HCEC 1CT (cell line): ENCODE measurements around the gene ILDR1.

Experiments
- DNase-seq: peaks from one replicate; pipeline ENCODE4 v3.0.0-alpha.2; 2017

Gene ILDR1

DNA sequence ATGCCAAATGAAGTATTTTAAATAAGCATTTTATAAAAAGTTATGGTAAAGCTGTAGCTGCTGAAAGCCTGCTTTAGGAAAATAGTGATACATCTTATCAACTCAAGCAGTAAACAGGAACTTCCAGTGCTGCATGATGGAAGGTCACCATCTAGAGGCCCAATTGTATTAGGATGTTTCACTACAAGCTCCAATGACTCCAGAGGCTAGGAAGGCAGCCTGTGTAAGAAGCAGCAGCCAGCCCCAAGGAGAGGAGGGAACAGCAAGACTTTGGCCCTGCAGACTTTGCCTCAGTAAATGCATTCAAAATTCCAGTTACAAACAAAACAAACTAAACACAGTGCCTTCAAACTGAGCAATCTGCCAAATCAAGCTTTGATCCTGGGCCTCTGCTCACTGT is 32.1 kb downstream of the ILDR1 start:
- DNase-seq = no peak

DNA sequence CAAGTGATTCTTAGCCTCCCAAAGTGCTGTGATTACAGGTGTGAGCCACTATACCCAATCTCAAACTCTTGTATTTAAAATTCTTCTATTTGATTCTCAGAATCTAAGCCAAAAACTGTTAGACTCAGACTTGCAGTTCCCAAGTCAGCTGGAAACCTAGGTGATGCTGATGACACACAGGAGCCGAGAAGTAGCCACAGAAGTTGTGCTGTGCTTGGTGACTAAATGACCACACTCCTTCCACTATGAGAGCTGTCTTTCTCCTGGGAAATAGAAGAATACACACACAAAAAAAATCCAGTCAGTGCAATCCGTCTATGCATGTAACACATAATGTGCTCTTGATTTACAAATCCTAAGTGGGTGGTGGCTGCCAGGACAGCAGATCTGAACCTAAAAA is 33.9 kb downstream of the ILDR1 start:
- no peak for DNase-seq

DNA sequence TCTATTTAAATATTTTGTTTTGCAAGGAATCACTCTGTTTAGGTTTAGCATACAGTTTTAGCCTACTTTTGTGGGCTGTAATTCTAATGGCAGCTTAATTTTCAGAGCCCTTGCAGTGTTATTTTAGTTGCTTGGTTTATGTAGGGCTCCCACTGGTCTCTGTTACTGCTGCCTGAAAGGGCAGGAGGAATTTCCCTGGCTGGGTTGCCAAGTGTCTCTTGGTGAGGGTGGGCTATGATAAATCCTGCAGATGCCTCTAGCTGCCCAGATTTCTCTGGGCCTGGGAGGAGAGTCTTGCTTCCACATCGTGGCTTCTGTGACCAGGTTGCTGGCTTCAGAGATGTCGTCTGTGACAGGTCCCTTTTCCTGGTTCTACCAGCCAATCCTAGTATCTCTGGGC is 36.2 kb downstream of the ILDR1 start:
- DNase-seq = no peak

DNA sequence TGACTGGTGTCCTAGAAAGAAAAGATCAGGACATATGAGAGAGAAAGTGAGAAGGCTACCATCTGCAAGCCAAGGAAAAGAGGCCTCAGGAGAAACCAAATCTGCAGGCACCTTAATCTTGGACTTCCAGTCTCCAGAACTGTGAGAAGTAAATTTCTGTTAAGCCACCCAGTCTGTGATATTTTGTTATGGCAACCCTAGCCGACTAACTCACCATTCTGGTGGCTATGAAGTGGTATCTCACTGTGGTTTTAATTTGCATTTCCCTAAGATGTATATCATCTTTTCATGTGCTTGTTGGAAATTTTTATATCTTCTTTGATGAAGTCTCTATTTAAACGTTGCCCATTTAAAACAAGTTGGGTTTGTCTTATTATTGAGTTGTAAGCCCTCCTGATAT is 40.6 kb downstream of the ILDR1 start:
- DNase-seq = no peak

DNA sequence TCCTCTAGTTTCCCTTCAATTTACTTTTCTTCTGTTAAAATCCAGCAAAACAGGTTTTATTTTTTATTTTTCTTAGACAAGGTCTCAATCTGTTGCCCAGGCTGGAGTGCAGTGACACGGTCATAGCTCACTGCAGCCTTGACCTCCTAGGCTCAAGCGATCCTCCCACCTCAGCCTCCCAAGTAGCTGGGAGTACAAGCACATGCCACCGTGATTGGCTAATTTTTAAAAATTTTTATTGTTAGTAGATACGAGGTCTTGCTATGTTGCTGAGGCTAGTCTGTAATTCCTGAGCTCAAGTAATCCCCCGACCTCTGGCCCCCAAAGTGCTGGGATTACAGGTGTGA is 41.6 kb downstream of the ILDR1 start:
- DNase-seq = no peak

DNA sequence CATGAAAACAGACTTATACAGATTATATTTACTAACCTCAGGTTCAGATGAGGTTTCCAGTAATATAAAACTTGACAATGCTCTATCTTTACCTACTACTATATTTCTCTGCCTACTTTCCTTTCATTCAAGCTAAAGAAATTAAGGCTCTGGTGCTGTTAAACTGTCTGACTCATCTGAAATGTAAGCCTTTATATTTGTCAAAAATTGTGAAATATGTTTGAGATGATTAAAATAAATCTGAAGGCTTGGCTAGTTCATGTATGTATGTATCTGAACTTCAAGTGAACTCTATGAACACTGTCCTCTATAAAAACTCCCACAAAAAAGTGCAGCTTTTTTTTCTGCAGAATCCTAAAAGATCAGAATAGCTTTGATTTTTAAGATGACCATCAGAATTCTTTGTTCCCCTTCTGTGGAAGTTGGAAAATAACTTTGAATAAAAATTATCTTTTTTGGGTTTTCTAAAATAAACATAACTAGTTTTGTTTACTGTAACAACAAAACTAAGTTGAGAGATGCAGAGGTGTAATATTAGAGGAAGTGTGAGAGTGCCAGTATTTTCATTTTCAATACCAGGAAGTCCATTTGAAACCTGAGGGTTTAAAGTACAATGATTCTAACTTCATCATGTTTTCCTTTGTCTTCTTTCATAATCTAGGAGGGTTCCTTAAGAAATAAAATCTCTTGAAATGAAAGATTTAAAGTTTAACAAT is 42.2 kb downstream of the ILDR1 start:
- DNase-seq = peak; percentile 5

DNA sequence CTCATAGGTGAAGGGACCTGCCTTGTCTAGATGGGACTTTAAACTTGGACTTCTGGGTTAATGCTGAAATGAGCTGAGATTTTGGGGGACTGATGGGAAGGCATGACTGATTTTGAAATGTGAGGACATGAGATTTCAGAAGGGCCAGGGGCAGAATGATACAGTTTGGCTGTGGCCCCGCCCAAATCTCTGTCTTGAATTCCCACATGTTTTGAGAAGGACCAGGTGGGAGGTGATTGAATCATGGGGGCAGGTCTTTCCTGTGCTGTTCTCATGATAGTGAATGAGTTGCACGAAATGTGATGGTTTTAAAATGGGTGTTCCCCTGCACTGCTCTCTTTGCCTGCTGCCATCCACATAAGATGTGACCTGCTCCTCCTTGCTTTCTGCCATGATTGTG is 42.8 kb downstream of the ILDR1 start:
- DNase-seq = no peak

DNA sequence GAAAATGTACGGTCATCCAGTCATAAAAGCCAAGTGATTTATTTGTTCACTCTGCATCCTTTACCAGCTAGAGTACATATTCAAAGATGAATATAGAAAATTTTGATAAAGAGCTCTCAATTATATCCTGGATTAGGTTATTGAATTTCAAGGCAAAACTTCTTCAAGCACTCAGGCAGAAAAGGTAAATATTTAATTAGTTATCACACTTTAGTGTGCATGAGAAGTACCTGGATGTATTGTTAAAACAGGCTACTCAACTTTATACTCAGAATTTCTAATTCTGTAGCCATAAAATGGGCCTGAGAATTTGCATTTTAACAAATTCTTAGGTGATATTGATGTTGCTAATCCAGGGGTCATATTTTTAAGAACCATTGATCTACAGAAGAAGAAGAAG is 45.3 kb downstream of the ILDR1 start:
- no peak for DNase-seq

DNA sequence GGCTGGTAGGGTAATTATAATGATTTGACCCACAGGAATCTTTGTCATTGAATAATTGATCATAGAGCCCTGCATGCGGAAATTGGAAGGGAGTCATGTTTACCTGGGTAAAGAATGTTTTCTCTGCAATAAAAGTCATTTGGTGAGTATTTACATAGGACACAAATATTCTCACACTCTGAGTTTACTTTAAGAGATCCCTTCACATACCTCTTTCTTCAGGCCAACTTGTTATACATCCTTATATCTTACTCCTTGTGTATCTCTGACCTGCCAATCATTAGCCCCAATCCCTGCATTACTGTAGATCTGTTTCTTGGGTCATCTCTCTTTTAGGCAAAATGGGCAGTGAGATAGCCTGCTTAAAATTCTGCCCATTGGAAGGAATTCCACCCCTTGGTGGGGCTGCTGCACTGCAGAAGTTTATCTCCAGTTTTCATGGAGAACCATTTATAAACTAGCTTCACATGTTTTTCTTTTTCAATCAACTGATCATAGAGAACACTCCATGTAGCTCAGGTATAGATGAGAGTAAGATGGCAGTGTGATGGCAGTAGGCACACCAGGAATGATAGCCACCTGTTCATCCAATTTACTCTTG is 46.2 kb downstream of the ILDR1 start:
- no peak for DNase-seq

DNA sequence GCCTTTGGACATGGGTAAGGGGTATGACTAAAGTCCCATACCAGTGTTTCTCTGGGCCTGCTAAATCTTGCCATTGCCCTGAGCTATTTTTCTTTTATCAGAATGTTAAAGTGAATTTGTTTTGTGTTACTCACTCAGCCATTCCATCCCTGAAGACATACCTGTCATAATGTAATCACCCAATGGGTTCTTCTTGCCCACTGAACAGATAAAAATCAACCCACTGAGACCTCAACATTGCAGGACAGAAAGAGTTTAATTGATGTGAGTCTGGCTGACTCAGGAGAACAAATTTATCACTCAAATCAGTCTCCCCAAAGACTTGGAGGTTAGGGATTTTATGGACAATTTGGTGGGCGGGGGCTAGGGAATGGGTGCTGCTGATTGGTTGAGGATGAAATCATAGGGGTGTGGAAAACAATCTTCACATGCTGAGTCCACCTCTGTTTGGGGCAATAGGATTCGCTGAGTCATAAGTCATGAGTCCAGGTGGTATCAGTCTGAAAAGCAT is 47.4 kb downstream of the ILDR1 start:
- no peak for DNase-seq

DNA sequence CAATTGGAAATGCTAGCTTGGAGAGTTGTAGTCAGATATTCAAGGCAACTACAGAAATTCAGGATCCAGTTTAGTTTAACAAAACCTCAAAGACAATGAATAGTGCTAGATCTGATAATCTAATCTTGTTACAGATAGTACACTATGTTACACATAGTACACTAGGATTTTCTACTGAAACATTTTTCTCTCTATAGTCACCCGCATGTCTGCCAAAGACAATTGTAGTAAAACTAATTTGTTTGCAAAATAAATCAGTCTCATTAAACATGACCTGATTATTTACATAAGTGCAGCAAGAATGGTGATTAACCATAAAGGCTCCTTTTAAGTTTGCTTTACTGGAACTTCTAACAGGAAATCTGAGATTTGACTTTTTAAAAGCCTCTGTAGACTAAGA is 52.0 kb downstream of the ILDR1 start:
- DNase-seq = peak; percentile 3

DNA sequence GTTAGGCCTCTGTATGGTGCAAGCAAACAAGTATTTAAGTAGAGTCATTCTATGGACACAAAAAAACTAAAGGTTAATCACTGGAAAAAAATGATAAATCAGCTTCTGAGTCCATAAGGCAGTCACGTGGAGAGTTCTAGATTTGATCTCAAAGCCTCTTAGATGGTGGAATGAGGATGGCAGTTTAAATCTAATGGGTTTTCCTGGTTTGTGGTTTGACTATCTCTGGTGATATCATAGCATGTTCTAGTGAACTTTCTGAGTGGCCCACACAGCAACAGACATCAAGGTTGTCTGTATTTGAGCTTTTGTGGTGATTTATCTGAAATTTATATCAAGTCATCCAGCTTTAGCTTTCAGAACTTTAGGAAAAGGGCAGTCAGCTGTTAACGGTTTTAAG is 52.4 kb downstream of the ILDR1 start:
- no peak for DNase-seq

DNA sequence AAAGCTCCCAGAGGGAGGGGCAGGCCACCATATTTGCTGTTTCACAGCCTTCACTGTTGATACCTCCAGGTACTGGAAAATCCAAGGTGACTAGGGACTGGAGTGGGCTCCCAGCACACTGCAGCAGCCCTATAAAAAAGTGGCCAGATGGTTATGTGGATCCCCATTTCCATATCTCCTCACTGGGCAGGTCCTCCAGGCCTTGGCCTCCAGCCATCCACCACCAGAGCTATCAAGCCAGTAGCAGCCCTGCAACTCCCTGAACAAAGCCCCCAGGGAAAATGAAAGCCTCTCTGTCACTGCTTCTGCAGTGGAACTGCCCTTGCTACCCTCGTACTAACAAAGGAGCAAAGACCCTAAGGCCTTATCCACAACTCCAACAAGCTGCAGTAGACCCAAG is 58.4 kb downstream of the ILDR1 start:
- no peak for DNase-seq

DNA sequence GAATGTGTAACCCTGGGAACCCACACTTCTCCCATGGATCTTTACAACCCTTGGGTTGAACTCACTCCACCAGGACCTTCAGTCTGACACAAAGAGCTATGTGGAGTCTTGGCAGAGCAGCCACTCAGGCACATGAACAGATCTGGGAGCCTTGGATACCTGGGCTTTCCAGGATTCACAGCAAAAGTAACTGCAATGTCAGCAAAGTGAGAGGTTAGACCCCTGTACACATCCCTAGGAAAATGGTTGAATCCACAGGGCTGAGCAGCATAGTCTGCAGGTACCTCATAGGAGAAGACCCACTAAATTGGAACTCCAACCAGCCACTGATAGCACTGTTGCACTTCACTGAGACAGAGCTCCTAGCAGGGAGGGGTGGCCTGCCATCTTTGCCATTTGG is 59.6 kb downstream of the ILDR1 start:
- DNase-seq = no peak

DNA sequence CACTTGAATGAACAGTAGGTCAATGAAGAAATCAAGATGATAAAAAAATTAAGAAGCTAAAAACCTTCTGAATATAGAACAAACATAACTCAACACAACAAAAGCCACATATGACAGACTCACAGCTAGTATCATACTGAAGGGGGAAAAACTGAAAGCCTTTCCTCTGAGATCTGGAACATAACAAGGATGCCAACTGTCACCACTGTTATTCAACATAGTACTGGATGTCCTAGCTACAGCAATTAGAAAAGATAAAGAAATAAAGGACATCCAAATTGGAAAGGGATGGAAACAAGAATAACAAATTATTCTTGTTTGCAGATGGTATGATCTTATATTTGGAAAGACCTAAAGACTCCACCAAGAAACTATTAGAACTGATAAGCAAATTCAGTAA is 60.8 kb downstream of the ILDR1 start:
- DNase-seq = no peak

DNA sequence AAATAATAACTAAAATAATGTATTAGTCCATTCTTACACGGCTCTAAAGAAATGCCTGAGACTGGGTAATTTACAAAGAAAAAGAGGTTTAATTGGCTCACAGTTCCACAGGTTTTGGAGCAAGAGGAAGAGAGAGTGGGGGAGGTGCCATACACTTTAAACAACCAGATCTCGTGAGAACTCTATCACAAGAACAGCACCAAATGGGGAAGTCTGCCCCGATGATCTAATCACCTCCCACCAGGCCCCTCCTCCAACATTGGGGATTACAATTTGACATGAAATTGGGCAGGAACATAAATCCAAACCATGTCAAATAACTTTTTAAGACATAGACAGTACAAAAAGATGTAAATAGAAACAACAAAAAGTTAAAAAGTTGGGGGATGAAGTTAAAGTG is 63.2 kb downstream of the ILDR1 start:
- DNase-seq = no peak

DNA sequence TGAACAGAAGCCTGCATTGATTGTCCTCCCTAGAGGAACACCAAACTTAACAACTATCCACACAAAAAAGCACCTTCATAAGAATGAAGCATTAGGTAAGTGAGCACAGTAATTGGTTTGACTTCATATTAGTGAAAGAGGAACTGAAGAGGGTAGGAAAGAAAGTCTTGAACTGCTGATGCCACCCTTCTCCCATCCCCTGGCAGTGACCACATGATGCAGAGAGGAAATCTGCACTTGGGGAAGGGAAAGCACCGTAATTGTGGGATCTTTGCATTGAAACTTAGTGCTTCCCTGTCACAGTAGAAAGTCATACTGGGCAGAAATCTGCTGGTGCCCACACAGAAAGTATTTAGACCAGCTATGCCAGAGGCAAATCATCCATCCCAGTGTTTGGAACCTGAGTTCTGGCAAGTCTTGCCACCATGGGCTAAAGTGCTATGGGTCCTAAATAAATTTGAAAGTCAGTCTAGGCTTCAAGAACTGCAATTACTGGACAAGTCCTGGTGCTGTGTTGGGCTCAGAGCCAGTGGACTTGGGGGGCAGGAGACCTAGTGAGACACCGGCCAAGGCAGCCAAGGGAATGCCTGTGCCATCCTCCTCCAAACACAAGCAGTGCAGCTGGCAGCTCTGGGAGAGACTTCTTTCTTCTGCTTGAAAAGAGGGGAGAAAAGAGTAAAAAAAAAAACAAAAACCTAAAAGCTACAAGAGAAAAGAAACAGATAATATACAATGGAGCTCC is 64.2 kb downstream of the ILDR1 start:
- DNase-seq = no peak

DNA sequence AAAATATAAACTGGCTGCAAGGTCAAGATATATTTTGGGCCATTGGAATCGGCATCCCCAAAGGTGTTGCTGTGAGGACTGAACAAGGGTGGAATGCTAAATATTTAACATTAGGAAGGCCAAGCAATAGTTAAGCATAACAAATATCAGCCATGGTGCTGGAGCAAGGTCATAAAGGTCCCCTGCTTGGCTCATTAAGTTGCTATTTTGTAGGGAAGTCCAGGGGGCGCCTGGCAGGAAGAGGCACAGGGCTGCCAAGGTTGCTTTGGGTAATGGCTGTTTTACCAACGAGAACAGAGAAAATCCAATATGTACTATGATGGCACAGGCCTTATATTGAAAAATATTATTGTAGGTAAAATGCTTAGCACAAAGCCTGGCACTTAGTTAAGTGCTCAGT is 65.7 kb downstream of the ILDR1 start:
- DNase-seq = no peak

DNA sequence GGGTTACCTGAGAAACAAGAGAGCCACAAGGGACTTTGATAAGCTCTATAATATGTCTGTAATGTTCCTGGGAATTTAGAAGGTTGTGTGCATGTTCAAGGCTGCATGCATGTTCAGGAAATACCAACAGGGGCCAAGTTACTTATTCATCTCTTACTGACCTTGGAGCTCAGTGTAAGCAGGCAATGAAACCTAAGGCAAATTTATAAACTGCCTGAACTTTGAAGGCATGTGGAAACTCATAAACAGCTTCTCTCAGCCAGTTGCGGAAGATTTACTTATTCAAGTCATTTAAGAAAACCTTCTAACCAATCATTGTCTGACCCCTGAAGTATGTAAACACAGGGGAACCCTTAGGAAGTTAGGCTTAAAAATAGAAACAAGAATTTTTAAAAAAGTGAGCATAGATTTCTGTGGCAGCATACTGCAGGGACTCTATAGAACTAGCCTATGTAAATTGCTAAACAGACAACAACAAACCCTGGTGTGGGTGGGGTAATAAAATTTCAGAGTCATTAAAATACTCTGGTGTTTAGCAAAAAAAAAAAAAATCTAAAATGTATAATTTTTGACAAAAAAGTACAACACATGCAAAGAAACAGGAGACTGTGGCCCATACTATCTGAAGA is 70.6 kb downstream of the ILDR1 start:
- DNase-seq = no peak

DNA sequence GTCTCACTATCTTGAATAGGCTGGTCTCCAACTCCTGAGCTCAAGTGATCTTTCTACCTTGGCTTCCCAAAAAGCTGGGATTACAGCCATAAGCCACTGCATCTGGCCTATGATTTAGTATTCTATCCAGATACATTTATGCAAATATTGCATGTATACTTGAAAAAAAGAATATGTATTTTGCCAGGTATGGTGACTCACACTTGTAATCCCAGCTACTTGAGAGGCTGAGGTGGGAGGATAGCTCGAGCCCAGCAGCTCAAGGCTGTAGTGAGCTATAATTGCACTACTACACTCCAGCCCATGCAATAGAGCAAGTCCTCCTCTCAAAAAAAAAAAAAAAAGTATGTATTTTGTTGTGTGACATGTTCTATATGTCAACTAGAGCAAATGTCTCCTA is 73.4 kb downstream of the ILDR1 start:
- DNase-seq = no peak

DNA sequence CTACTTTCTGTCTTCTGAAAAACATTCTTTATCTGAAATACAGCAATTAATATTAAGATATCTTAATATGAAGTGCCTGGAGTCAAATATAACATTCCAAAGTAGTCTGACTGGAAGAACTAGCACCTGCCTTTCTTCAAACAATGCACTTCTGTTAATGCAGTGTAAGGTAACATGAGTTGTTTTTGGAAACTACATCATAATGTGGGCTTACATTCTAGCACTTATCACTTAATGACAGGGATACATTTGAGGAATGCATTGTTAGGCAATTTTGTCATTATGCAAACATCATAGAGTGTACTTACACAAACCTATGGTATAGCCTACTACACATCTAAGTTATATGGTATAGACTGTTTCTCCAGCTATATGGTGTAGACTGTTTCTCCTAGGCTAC is 78.6 kb downstream of the ILDR1 start:
- DNase-seq = no peak

DNA sequence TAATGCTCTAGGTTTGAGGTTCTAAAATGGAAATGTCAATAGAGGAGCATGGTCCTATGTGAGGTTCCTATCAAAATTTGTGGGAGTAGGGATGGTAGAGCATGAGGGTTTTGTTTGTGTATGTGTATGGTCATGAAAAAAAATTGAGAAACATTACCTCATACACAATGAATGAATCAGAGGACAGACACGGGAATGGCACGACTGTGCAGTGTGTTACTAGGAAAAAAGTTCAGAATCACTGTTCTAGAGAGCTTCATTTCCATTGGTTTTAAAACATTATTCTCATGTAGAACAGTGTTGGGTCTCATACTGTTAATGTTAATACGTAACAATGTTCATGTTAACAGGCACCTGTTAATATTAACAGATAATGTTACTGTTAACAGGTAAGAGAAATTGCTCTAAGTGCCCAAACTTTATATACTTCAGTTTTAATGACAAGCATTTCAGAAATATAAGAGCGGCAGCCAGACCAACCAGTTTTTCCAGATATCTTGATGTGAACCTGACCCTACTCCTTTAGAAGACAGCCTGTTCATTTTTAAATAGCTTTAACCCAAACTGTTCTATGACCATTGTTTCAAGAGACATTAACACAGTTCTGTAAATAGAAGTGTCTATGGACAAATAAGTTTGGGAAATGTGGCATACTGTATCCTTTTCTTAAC is 79.8 kb downstream of the ILDR1 start:
- DNase-seq = no peak

DNA sequence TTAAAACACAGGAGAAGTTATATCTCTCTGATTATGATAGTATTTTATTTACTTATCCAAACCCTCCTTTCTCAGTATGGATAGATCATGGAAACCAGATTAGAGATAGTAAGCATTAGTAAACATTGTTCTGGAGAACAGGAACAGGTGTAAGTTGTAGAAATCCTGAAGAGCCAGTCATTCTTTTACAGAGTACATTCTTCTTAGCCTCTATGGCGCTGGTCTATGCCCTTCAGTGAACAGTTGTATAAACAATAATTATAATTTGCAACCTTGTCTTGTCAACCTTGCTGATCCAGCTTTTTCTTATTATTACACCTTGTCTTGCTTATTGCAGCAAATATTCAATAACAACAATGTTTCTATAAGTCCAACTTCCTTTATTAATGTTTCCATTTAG is 80.5 kb downstream of the ILDR1 start:
- no peak for DNase-seq
